ENCODE results near the gene NLGN2. TPM values are rescaled to one million over a fixed set of nuclear protein-coding genes. Genes with fewer than 3 reads are reported as not detected.

The NLGN2 gene
- polyA plus RNA-seq, 1 experiment: 8.9 TPM

DNA sequence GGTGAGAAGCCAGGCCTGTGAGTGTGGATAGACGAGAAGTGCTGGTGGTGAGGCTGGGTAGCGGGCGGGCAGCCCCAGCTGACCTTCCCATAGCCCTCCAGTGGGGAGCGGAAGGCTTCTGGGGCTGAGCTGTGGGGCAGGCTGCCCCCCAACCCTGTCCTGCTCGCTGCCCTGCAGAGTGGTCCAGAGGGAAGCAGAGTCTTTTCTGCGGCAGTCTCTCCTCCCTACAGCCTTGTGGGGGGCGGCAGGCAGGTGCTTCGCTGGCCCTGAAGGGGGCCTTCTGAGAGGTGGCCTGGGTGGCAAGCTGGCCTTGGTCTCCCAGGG, 3.7 kb downstream of the NLGN2 start:
- ChIA-PET CTCF (no interaction called here), POLR2A (no interaction called here)
- H3K27ac ChIP-seq (ENCODE audit: low read depth, low read length): no peak overlapping the region
- TF ChIP-seq, protein P1, sequence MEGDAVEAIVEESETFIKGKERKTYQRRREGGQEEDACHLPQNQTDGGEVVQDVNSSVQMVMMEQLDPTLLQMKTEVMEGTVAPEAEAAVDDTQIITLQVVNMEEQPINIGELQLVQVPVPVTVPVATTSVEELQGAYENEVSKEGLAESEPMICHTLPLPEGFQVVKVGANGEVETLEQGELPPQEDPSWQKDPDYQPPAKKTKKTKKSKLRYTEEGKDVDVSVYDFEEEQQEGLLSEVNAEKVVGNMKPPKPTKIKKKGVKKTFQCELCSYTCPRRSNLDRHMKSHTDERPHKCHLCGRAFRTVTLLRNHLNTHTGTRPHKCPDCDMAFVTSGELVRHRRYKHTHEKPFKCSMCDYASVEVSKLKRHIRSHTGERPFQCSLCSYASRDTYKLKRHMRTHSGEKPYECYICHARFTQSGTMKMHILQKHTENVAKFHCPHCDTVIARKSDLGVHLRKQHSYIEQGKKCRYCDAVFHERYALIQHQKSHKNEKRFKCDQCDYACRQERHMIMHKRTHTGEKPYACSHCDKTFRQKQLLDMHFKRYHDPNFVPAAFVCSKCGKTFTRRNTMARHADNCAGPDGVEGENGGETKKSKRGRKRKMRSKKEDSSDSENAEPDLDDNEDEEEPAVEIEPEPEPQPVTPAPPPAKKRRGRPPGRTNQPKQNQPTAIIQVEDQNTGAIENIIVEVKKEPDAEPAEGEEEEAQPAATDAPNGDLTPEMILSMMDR (IDR thresholded peaks at IDR 0.05; ENCODE audit: low read depth, low read length): no peak
- DNase-seq (ENCODE audit: low read depth, low spot score): no peak
- H3K4me3 ChIP-seq (ENCODE audit: low read depth, low read length): no peak overlapping the region
- H3K9me3 ChIP-seq (ENCODE audit: control insufficient read depth, insufficient read depth, low read length): no peaks in the 10 kb centered on the region; the same call in 1 of the 2 replicates
- no peaks in the 10 kb centered on the region for H3K27me3 ChIP-seq (ENCODE audit: control insufficient read depth, insufficient read depth, low read length)

DNA sequence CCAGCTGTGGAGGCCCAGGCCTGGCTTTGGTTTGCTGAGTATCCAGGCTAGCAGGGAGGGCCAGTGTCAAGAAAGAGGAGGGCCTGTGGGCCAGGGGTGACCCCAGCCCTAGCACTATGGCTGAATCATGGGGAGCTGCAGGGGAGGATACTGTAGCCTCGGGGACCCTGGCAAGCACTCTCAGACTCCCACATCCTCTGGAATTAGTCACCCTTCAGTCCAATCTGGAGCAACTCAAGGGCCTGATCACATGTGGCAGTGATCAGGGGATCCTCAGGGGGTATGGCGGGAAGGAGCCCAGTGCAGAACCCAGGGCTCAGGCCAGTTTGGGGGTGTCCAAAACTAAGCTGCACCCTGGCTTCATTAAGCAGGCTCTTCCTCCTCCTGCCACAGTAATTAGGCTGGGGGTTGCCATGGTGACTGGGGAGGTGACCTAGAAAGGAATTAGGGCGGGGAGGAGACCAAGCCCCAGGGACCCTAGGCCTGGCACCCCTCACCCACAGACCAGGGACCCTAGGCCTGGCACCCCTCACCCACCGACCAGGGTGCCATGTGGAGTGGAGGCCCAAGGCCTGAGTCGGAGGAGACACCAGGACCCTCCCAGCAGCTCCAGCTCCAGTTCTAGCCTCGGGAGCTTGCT, 5.8 kb downstream of the NLGN2 start:
- no peak overlapping the region for H3K4me3 ChIP-seq (ENCODE audit: low read depth, low read length)
- TF ChIP-seq, protein P1 (IDR thresholded peaks at IDR 0.05; ENCODE audit: low read depth, low read length): no peak
- no peaks in the 10 kb centered on the region for H3K27me3 ChIP-seq (ENCODE audit: control insufficient read depth, insufficient read depth, low read length)
- DNase-seq (ENCODE audit: low read depth, low spot score): no peak
- POLR2A ChIA-PET: interaction anchor here (1.4 kb wide), 1 partner anchor 10 kb away, joined by 3 read pairs; the partner anchor contains the start of gene TMEM256
- CTCF ChIA-PET: no interaction called here
- no peak overlapping the region for H3K27ac ChIP-seq (ENCODE audit: low read depth, low read length)
- no peaks in the 10 kb centered on the region; the same call in 1 of the 2 replicates for H3K9me3 ChIP-seq (ENCODE audit: control insufficient read depth, insufficient read depth, low read length)

DNA sequence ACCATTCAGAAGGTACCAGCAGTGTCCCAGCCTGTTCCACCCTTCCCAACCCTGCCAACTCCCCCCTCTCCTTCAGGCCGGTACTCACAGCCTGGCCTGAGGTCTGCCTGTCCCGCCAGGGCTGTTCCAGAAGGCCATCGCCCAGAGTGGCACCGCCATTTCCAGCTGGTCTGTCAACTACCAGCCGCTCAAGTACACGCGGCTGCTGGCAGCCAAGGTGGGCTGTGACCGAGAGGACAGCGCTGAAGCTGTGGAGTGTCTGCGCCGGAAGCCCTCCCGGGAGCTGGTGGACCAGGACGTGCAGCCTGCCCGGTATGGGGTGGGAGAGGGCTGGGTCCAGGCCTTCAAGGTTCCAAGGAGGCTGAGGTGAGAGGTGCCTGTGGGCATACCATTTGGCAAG, 7.2 kb downstream of the NLGN2 start:
- no peak overlapping the region for H3K4me3 ChIP-seq (ENCODE audit: low read depth, low read length)
- no peak overlapping the region for H3K27ac ChIP-seq (ENCODE audit: low read depth, low read length)
- no peaks in the 10 kb centered on the region for H3K27me3 ChIP-seq (ENCODE audit: control insufficient read depth, insufficient read depth, low read length)
- TF ChIP-seq, protein P1 (IDR thresholded peaks at IDR 0.05; ENCODE audit: low read depth, low read length): no peak
- ChIA-PET POLR2A (no interaction called here), CTCF (interaction anchor here (0.8 kb wide), 1 partner anchor 7 kb away, joined by 3 read pairs; no protein-coding TSS in a partner anchor)
- no peaks in the 10 kb centered on the region; the same call in 1 of the 2 replicates for H3K9me3 ChIP-seq (ENCODE audit: control insufficient read depth, insufficient read depth, low read length)
- no peak for DNase-seq (ENCODE audit: low read depth, low spot score)

DNA sequence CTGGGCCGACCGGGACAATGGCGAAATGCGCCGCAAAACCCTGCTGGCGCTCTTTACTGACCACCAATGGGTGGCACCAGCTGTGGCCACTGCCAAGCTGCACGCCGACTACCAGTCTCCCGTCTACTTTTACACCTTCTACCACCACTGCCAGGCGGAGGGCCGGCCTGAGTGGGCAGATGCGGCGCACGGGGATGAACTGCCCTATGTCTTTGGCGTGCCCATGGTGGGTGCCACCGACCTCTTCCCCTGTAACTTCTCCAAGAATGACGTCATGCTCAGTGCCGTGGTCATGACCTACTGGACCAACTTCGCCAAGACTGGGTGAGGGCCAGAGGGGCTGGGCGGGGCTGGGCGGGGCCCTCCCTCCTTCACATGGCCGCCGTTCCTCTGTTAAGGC, 8.1 kb downstream of the NLGN2 start:
- CTCF ChIA-PET: no interaction called here
- no peak overlapping the region for H3K27ac ChIP-seq (ENCODE audit: low read depth, low read length)
- H3K27me3 ChIP-seq (ENCODE audit: control insufficient read depth, insufficient read depth, low read length): no peaks in the 10 kb centered on the region
- no peak overlapping the region for H3K4me3 ChIP-seq (ENCODE audit: low read depth, low read length)
- DNase-seq (ENCODE audit: low read depth, low spot score): no peak
- TF ChIP-seq, protein P1 (IDR thresholded peaks at IDR 0.05; ENCODE audit: low read depth, low read length): no peak
- POLR2A ChIA-PET: no interaction called here
- H3K9me3 ChIP-seq (ENCODE audit: control insufficient read depth, insufficient read depth, low read length): peaks cover 9% of the 10 kb centered on the region; the same call in 1 of the 2 replicates

DNA sequence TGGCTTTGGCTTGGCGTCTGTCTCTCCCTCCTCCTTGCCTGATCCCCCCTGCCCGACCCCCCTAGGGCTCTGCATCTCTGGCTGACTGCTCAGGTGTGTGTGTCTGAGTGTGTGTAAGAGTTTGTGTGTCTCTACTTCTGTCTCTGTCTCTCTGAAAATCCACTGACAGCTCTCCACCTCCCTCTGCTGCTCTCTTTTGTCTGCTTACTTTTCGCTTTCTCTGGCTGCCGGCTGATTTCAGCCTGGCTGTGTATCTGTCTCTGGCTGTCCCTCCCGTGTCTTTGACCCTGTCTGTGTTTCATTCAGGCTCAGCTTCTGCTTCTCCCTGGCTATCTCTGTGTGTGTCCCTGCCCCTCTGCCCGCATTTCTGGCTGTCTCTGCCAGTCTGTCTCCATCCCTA, 8.7 kb downstream of the NLGN2 start:
- Histone ChIP-seq H3K9me3 (ENCODE audit: control insufficient read depth, insufficient read depth, low read length) (peaks cover 14% of the 10 kb centered on the region; the same call in 1 of the 2 replicates), H3K4me3 (ENCODE audit: low read depth, low read length) (no peak overlapping the region), H3K27me3 (ENCODE audit: control insufficient read depth, insufficient read depth, low read length) (no peaks in the 10 kb centered on the region), H3K27ac (ENCODE audit: low read depth, low read length) (no peak overlapping the region)
- no peak for DNase-seq (ENCODE audit: low read depth, low spot score)
- CTCF ChIA-PET: no interaction called here
- TF ChIP-seq, protein P1 (IDR thresholded peaks at IDR 0.05; ENCODE audit: low read depth, low read length): no peak
- POLR2A ChIA-PET: no interaction called here

Data from AG04450 (cell line).